MCF 10A (cell line): ENCODE data around the gene BICD1. TPM values are rescaled to one million over a fixed set of nuclear protein-coding genes. Genes with fewer than 3 reads are reported as not detected.
A peak's percentile ranks its signal among the peaks of the same experiment; 100 is the strongest.

Experiments
- BruUV-seq: library from RNA; stranded (reverse); fragments of 400-500 nt; replicated peaks from 2 replicates; lab custom pipeline; 2021; lab: Mats Ljungman, UMichigan
- CTCF ChIA-PET: fragments of 300-600 bp; sonication (Branson Sonifier 250); formaldehyde crosslinking; extraction: SDS; loops from one replicate; lab custom pipeline; 2021; ENCODE audit warnings: antibody characterized with exemption, inconsistent platforms; lab: Yijun Ruan, JAX
- POLR2A ChIA-PET: fragments of 300-600, 350-650 bp; sonication (Branson Sonifier 250); formaldehyde crosslinking; extraction: SDS; loops from one replicate; lab custom pipeline; 2020; ENCODE audit warnings: antibody characterized with exemption, inconsistent platforms; lab: Yijun Ruan, JAX
- DNase-seq: peaks from one replicate; pipeline ENCODE4 v3.0.0-alpha.2; 2018; ENCODE audit not compliant: unreplicated experiment
- H3K27ac Mint-ChIP-seq: one replicate; pipeline ENCODE4 v1.8.0; 2022; ENCODE audit warnings: mild to moderate bottlenecking, low read depth, mixed read lengths; ENCODE audit not compliant: unreplicated experiment
- H3K27me3 Mint-ChIP-seq: one replicate; pipeline ENCODE4 v1.8.0; 2022; ENCODE audit warnings: mixed read lengths; ENCODE audit not compliant: insufficient read depth, unreplicated experiment
- H3K36me3 Mint-ChIP-seq: one replicate; pipeline ENCODE4 v1.8.0; 2022; ENCODE audit warnings: mild to moderate bottlenecking, moderate library complexity, mixed read lengths; ENCODE audit not compliant: insufficient read depth, unreplicated experiment
- H3K4me1 Mint-ChIP-seq: one replicate; pipeline ENCODE4 v1.8.0; 2022; ENCODE audit warnings: mixed read lengths; ENCODE audit not compliant: insufficient read depth, unreplicated experiment
- H3K4me3 Mint-ChIP-seq: one replicate; pipeline ENCODE4 v1.8.0; 2022; ENCODE audit warnings: mild to moderate bottlenecking, moderate library complexity, mixed read lengths; ENCODE audit not compliant: unreplicated experiment
- H3K9me3 Mint-ChIP-seq: one replicate; pipeline ENCODE4 v1.8.0; 2022; ENCODE audit warnings: mixed read lengths; ENCODE audit not compliant: unreplicated experiment
- CTCF ChIP-seq: fragments of 200-600 bp; IDR thresholded peaks from one replicate; pipeline ENCODE4 v1.8.0; 2022; ENCODE audit warnings: antibody characterized with exemption, mild to moderate bottlenecking; ENCODE audit not compliant: unreplicated experiment
- intact Hi-C: fragments of 100-400 bp; cut with micrococcal nuclease; formaldehyde crosslinking; loops from 2 replicates; pipeline ENCODE4 v1.14.1; 2022
- total RNA-seq: library from RNA; stranded (reverse); gene quantifications from 2 replicates; pipeline ENCODE4 v1.2.3, GENCODE V29; 2022

BICD1 gene
- total RNA-seq, 1 experiment from 2014 or later = 49.3 TPM

- CTCF ChIA-PET = interaction anchor here (0.5 to 1.6 kb wide), 6 partner anchors 9 to 727 kb away, joined by 3 to 5 read pairs (median 4); no protein-coding TSS in a partner anchor
- BruUV-seq = no TSS peak
- H3K4me1 Mint-ChIP-seq = no peaks in the 10 kb centered on the region
Observed at GRCh38 chr12:32336261-32336660, 229.6 kb downstream of the BICD1 start.

GRCh38 chr12:32343496-32343895, 236.8 kb downstream of the BICD1 start:
- H3K27me3 Mint-ChIP-seq = no peaks in the 10 kb centered on the region
- no peak for DNase-seq
- H3K4me1 Mint-ChIP-seq = no peaks in the 10 kb centered on the region
- H3K36me3 Mint-ChIP-seq = no peaks in the 10 kb centered on the region
- ChIA-PET POLR2A (no interaction called here), CTCF (interaction anchor here (0.6 to 1.2 kb wide), 2 partner anchors 55 to 296 kb away, joined by 3 to 4 read pairs; no protein-coding TSS in a partner anchor)
- TF ChIP-seq CTCF = no peak
- no peak overlapping the region for H3K4me3 Mint-ChIP-seq
- intact Hi-C loops = no loop called here
- no TSS peak for BruUV-seq
- H3K9me3 Mint-ChIP-seq = no peaks in the 10 kb centered on the region
- no peak overlapping the region for H3K27ac Mint-ChIP-seq

More at GRCh38 chr12:32336261-32336660, 229.6 kb downstream of the BICD1 start:
- Mint-ChIP-seq H3K4me3 (no peak overlapping the region), H3K9me3 (no peaks in the 10 kb centered on the region), H3K27me3 (no peaks in the 10 kb centered on the region), H3K36me3 (peaks cover 10% of the 10 kb centered on the region), H3K27ac (no peak overlapping the region)
- intact Hi-C loops = no loop called here
- POLR2A ChIA-PET = interaction anchor here (0.7 kb wide), 1 partner anchor 24 kb away, joined by 3 read pairs; no protein-coding TSS in a partner anchor
- DNase-seq = no peak
- no peak for TF ChIP-seq CTCF

GRCh38 chr12:32344047-32344446, 237.4 kb downstream of the BICD1 start:
- peak; percentile 4 for DNase-seq
- POLR2A ChIA-PET = no interaction called here

GRCh38 chr12:32353540-32353939, 246.9 kb downstream of the BICD1 start:
- Mint-ChIP-seq H3K9me3 (no peaks in the 10 kb centered on the region), H3K36me3 (peaks cover 12% of the 10 kb centered on the region), H3K27ac (no peak overlapping the region), H3K4me1 (no peaks in the 10 kb centered on the region), H3K27me3 (no peaks in the 10 kb centered on the region), H3K4me3 (no peak overlapping the region)
- DNase-seq = no peak
- ChIA-PET CTCF (interaction anchor here (1.1 kb wide), 1 partner anchor 319 kb away, joined by 3 read pairs; no protein-coding TSS in a partner anchor), POLR2A (interaction anchor here (0.7 kb wide), 1 partner anchor 350 kb away, joined by 3 read pairs; no protein-coding TSS in a partner anchor)
- TF ChIP-seq CTCF = no peak
- intact Hi-C loops = no loop called here
- no TSS peak for BruUV-seq

More at GRCh38 chr12:32344047-32344446, 237.4 kb downstream of the BICD1 start:
- no peak overlapping the region for H3K27ac Mint-ChIP-seq
- intact Hi-C loops = no loop called here
- no peak for TF ChIP-seq CTCF
- no peaks in the 10 kb centered on the region for H3K9me3 Mint-ChIP-seq
- H3K4me3 Mint-ChIP-seq = no peak overlapping the region
- no peaks in the 10 kb centered on the region for H3K36me3 Mint-ChIP-seq
- no peaks in the 10 kb centered on the region for H3K4me1 Mint-ChIP-seq
- BruUV-seq = no TSS peak
- CTCF ChIA-PET = interaction anchor here (0.6 to 1.2 kb wide), 3 partner anchors 19 to 295 kb away, joined by 3 to 4 read pairs (median 3); no protein-coding TSS in a partner anchor
- H3K27me3 Mint-ChIP-seq = no peaks in the 10 kb centered on the region
